DOHH2 (cell line): Measurements from ENCODE around the gene RARA.

Source experiments
- CTCF ChIP-seq: fragments of 200-600 bp; sonication (generic); IDR thresholded peaks from one replicate; pipeline ENCODE4 v1.5.1; 2014; ENCODE audit warnings: antibody characterized with exemption, mild to moderate bottlenecking, low read depth, low read length; ENCODE audit not compliant: poor library complexity, severe bottlenecking
- EZH2phosphoT487 ChIP-seq: fragments of 200-600 bp; sonication (generic); IDR thresholded peaks from 2 replicates; pipeline ENCODE4 v1.6.1; 2017; ENCODE audit warnings: borderline replicate concordance, mild to moderate bottlenecking, antibody characterized with exemption, low read length, moderate library complexity, mixed read lengths

- TF ChIP-seq CTCF, result no peak
- no peak for TF ChIP-seq EZH2phosphoT487
These were observed 4.9 kb downstream of the RARA start for GRCh38 chr17:40313668-40314583.
